Hematopoietic multipotent progenitor cell treated with erythropoietin and hydrocortisone succinate and interleukin-3 and kit ligand, for 8 days (in vitro differentiated cells): ENCODE data around the gene NEGR1.

Experiments
- DNase-seq: peaks from one replicate; pipeline ENCODE4 v3.0.0-alpha.2; 2015

Gene NEGR1

GRCh38 chr1:72111662-72112061 is 170.7 kb downstream of the NEGR1 start:
- DNase-seq, result no peak

GRCh38 chr1:72109916-72110315 is 172.4 kb downstream of the NEGR1 start:
- no peak for DNase-seq

- DNase-seq, result no peak
Measured at GRCh38 chr1:72105201-72105600, 177.1 kb downstream of the NEGR1 start.

GRCh38 chr1:72101840-72102632 is 180.3 kb downstream of the NEGR1 start:
- no peak for DNase-seq

GRCh38 chr1:72100771-72101170 is 181.6 kb downstream of the NEGR1 start:
- no peak for DNase-seq

- no peak for DNase-seq
Measured at GRCh38 chr1:72097851-72098570, 184.3 kb downstream of the NEGR1 start.

GRCh38 chr1:72094209-72094608 is 188.1 kb downstream of the NEGR1 start:
- DNase-seq, result no peak

GRCh38 chr1:72086394-72086793 is 195.9 kb downstream of the NEGR1 start:
- no peak for DNase-seq

GRCh38 chr1:72075425-72075824 is 206.9 kb downstream of the NEGR1 start:
- no peak for DNase-seq

GRCh38 chr1:72066431-72066830 is 215.9 kb downstream of the NEGR1 start:
- DNase-seq, result no peak

GRCh38 chr1:72064196-72065075 is 217.9 kb downstream of the NEGR1 start:
- DNase-seq, result no peak

- DNase-seq, result no peak
Measured at GRCh38 chr1:72063364-72064044, 218.8 kb downstream of the NEGR1 start.

GRCh38 chr1:72062584-72062983 is 219.8 kb downstream of the NEGR1 start:
- DNase-seq, result no peak

- no peak for DNase-seq
Measured at GRCh38 chr1:72060466-72061245, 221.7 kb downstream of the NEGR1 start.

- DNase-seq, result no peak
Measured at GRCh38 chr1:72056516-72056915, 225.8 kb downstream of the NEGR1 start.

- no peak for DNase-seq
Measured at GRCh38 chr1:72051538-72051937, 230.8 kb downstream of the NEGR1 start.

GRCh38 chr1:72050551-72050950 is 231.8 kb downstream of the NEGR1 start:
- DNase-seq, result no peak

- DNase-seq, result peak; percentile 65
Measured at GRCh38 chr1:72037745-72038343, 244.5 kb downstream of the NEGR1 start.

- no peak for DNase-seq
Measured at GRCh38 chr1:72034827-72035226, 247.5 kb downstream of the NEGR1 start.

- DNase-seq, result no peak
Measured at GRCh38 chr1:72023063-72023930, 259.0 kb downstream of the NEGR1 start.
